HFF-Myc (cell line): ENCODE results near the gene LCN9.

Experiments
- DNase-seq: peaks from one replicate; pipeline ENCODE4 v3.0.0-alpha.2; 2011; ENCODE audit warnings: low read depth; ENCODE audit errors: extremely low read depth
- H3K4me3 ChIP-seq: replicated peaks from 2 replicates; pipeline ENCODE4 v1.5.1; 2011; ENCODE audit warnings: low read depth, mild to moderate bottlenecking, control low read depth, low read length
- TF ChIP-seq, protein P1 (sequence below): IDR thresholded peaks from 2 replicates; pipeline ENCODE4 v1.5.1; 2012; ENCODE audit warnings: mild to moderate bottlenecking, low read depth, low read length, control low read depth; ENCODE audit errors: missing control alignments

Gene LCN9, protein sequence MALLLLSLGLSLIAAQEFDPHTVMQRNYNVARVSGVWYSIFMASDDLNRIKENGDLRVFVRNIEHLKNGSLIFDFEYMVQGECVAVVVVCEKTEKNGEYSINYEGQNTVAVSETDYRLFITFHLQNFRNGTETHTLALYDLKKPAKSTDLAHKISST

DNA sequence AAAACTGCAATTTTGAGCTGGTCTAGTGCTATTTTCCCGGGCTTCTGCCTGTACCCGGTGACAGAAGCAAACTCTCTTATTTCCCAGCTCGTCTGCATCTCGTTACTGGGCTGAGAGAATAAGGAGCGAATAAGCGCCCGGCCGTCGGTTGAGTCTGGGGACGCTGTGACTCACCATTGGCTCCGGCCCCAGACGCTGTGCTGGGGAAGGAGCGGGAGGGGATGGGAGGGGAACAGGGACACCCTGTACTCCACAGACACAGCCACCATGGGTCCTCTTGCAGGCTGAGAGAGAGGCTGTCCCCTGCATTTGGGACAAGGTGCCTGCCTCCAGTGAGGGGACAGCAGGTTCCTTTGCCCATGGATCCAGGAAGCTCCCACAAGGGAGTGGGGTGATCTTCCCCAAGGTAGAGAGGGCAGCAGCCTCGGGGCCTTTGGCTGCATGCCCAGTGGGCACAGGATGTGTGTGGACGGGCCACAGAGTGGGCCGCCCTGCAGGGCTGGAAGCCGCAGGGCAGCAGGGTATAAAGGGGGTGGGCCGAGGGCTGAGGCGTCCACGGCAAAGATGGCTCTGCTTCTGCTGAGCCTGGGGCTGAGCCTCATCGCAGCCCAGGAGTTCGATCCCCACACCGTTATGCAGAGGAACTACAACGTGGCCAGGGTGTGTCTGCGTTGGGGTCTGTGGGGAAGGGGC, at the start of gene LCN9:
Gene LCN9, plus strand, starts transcription at position 552 of the 693 bp plus-strand sequence. Its CDS starts 13 bp downstream, at position 565.
- no peak for DNase-seq
- TF ChIP-seq, protein P1, sequence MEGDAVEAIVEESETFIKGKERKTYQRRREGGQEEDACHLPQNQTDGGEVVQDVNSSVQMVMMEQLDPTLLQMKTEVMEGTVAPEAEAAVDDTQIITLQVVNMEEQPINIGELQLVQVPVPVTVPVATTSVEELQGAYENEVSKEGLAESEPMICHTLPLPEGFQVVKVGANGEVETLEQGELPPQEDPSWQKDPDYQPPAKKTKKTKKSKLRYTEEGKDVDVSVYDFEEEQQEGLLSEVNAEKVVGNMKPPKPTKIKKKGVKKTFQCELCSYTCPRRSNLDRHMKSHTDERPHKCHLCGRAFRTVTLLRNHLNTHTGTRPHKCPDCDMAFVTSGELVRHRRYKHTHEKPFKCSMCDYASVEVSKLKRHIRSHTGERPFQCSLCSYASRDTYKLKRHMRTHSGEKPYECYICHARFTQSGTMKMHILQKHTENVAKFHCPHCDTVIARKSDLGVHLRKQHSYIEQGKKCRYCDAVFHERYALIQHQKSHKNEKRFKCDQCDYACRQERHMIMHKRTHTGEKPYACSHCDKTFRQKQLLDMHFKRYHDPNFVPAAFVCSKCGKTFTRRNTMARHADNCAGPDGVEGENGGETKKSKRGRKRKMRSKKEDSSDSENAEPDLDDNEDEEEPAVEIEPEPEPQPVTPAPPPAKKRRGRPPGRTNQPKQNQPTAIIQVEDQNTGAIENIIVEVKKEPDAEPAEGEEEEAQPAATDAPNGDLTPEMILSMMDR, result no peak
- H3K4me3 ChIP-seq, result no peak within 1 kb of the TSS

DNA sequence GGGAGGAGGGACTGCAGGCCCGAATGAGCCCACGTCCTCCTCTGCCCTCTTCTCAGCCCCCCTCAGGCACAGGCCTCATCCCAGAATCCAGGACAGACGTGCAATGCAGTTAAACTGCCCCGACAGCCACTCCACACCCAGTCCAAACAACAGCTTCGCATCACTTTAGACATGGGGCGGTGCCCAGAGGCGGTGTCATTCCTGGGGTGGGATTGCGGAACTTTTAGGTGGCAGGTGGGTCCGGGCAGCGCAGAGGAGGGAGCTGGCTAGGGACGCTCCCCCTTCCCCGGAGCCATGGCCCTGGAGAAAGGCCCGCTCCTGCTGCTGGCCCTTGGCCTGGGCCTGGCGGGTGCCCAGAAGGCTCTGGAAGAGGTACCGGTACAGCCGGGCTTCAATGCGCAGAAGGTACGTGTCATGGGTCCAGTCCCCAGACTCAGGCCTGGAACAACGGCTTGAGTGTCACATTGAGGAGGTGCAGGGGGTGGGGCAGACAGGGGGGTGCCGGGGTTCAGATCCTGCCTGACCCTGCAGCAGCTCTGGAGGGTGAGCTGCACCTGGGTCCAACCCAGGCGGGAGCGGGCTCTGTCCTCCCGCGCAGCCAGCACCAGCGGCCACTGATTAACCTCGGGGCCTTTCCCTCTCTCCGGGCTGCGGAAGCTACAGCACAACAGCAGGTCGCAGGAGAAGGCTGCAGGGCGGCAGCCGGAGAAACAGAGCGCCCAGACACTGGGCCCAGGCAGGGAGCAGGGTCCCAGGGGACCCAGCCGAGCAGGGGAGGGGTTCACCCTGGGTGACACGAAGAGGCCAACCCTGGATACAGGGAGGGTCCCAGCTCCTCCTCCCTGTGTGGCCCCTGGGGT, 48.9 kb upstream of the LCN9 start:
- H3K4me3 ChIP-seq, result no peak overlapping the region
- DNase-seq, result no peak
- TF ChIP-seq, protein P1, result no peak

- no peak for DNase-seq
- TF ChIP-seq, protein P1, result no peak
- H3K4me3 ChIP-seq, result no peak overlapping the region
Measured at GRCh38 chr9:135614821-135615665, 48.1 kb upstream of the LCN9 start.

GRCh38 chr9:135615666-135616618, 47.2 kb upstream of the LCN9 start:
- TF ChIP-seq, protein P1, result peak; percentile 17
- no peak overlapping the region for H3K4me3 ChIP-seq
- no peak for DNase-seq

GRCh38 chr9:135616619-135617537, 46.2 kb upstream of the LCN9 start:
- no peak for DNase-seq
- TF ChIP-seq, protein P1, result no peak
- no peak overlapping the region for H3K4me3 ChIP-seq
